Myocyte (in vitro differentiated cells): ENCODE results near the gene ZNF622. TPM values are rescaled to one million over a fixed set of nuclear protein-coding genes. Genes with fewer than 3 reads are reported as not detected.

Experiments
- DNase-seq: peaks from one replicate; pipeline ENCODE4 v3.0.0-alpha.2; 2012; ENCODE audit warnings: low read depth
- polyA plus RNA-seq: library from polyadenylated mRNA; unstranded; fragments of >200 nt; gene quantifications from one replicate; pipeline ENCODE4 v1.2.1, GENCODE V29; 2012; ENCODE audit warnings: missing spikeins
- total RNA-seq: library from RNA; depleted of rRNA; stranded (reverse); fragments of >200 nt; gene quantifications from 2 replicates; pipeline ENCODE4 v1.2.3, GENCODE V29; 2014

Gene ZNF622
- total RNA-seq, result 49.3 and 66.8 TPM in 2 replicates
- polyA plus RNA-seq, result 96.8 TPM

DNA sequence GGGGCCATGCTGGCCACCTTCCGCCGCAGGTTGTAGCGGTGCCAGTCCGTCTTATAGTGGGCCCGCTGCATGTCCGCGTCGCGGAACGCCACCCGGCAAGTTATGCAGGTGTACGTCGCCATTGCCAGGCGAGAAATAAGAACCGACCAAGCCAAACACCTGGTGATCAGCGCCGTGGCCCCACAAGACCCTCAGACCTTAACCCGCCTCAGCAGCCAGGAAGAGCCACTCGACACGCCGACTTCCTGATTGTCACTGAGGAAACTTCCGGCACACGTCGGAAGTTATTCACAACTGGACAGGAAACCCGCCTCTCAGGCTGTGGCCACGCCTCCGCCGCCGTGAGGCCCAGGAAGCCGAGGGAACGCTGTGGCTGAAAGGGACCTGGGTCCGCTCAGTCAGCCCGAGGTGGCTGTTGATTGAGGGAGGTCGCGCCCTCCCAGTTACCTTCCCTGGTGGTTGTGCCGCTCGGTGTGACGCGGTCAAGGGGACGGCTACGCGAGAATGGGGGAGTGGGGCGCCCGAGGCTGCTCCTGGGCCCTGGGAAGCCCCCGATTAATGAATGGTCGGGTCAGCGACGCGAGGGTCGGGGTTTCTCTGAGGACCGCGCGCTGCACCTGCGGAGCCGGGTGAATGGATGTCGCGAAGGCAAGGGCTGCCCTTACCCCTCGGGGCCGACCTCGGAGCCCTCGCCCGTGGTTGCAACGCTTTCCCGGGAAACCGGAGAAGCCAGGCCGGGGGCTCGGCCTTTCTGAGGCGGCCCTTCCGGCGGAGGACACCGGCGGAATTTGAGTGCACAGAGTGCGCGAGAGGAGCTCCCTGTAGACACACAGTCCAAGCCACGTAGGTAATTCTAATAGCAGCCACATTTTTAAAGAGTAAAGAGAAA is at the start of gene ZNF622:
Gene ZNF622, minus strand, starts transcription at position 257 of the 889 bp plus-strand sequence. Its CDS starts 135 bp downstream, at position 122.
- DNase-seq, result peak; percentile 94

DNA sequence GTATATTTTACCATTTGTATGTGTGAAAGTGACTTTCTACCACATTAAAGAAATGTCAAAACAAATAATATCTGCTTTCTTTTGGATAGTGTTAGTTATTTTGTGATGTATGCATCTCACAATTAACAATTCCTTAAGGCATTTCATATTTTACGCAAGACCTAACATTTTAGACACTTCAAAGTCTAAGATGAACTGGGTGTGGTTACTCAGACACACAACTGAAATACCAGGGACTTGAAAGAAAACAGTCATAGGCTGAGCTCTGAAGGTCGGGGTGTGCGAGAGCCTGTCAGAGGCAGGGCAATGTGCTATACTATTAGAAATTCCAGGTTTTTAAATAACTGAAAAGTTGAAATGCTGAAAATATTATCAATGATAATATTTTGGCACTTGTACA is 44.5 kb upstream of the ZNF622 start:
- no peak for DNase-seq

GRCh38 chr5:16508730-16509531 is 43.3 kb upstream of the ZNF622 start:
- peak; percentile 60 for DNase-seq

GRCh38 chr5:16507716-16508115 is 42.1 kb upstream of the ZNF622 start:
- DNase-seq, result no peak

DNA sequence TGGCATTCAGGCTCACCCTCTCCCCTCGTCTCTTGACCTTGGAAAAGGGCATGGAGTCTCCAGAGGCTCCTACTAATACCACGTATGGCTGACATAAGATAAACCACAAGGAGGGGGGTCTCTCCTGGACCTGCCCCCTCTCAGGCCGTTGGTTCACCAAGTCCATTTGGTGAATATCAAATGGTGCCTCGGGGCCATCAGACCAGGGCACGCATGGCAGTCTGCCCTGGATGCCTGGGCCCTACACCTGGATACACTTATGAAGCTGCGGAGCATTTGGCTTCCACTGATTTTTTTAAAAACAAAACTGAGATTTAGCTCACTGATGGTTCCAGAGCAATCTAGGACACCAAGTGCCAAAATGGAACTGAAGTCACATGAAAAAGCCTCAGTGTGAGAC is 40.3 kb upstream of the ZNF622 start:
- DNase-seq, result no peak

GRCh38 chr5:16505140-16505891 is 39.7 kb upstream of the ZNF622 start:
- no peak for DNase-seq

- no peak for DNase-seq
Measured at GRCh38 chr5:16504571-16504970, 39.0 kb upstream of the ZNF622 start.

DNA sequence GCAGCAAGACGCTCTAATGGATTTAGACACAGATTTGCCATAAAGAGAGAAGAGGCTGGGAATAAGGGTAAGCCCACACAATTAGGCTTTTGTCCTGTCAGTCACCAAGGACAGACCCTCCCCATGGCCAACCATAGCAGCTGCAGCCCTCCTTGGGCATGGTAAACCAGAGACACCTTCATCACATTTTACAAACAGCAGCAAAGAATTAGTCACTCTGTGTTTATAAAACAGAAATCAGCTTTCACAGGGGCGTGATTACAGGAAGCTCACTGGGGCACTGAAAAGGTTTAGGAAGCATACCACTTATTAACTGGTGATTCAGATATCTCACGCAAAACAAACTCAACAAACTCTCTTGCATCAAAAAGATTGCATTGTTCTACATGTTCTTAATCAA is 37.3 kb upstream of the ZNF622 start:
- DNase-seq, result no peak

- no peak for DNase-seq
Measured at GRCh38 chr5:16500024-16500423, 34.4 kb upstream of the ZNF622 start.

GRCh38 chr5:16497546-16497945 is 31.9 kb upstream of the ZNF622 start:
- peak; percentile 50 for DNase-seq

DNA sequence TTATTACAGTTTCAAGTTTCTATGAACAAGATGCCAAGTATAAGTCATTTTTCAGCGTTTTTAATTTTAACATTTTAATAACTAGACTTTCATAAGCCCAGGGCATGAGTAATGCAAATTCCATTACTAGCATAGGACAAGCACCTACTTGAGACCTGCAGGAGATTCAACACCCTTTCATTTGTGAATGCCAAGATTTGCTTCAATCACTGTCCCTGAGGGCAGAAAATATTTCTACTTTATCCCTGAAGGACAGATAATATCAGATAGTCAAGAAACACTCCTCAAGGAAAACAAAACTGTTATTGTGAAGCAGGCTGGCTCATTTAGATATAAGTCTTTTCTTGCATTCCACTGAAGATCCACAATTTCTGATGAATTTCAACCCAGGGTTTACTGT is 27.7 kb upstream of the ZNF622 start:
- peak; percentile 32 for DNase-seq

- DNase-seq, result peak; percentile 98
Measured at GRCh38 chr5:16492398-16493140, 27.0 kb upstream of the ZNF622 start.

DNA sequence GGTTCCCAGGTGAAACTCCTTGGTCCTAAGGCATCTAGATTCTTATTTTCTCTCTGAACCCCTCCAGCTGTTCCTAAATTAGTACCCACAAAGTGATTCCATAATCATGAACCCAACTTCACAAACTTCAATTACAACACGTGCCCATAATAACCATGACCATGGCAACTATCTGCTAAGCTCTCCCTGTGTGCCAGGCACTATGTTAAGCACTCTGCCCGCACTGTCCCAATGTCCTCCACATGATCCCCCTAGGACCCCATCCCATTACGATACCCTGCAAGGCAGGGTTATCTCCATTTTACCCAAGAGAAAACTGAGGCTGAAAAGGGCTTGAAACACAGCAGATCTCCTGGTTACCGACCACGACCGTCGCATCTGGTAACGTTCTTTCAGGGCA is 25.3 kb upstream of the ZNF622 start:
- no peak for DNase-seq

GRCh38 chr5:16489322-16489791 is 23.8 kb upstream of the ZNF622 start:
- DNase-seq, result peak; percentile 79

DNA sequence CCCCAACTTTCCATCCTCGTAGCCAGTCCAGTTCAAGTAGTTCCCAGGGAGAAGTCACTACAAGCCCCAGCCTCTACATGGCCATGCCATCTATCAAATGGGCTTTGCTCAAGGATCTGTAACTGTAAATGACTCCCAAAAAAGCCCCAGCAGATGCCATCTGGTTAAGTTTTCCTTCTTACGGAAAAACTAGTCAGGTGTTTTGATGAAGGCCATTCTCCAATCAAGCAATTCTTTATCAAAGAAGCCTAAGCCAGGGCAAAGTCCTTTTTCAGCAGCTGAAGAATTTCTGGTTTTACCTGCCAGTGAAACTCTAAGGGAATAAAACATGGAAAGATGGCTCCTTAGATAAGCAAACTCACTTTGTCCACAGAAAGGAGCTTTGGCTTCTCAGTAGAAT is 21.9 kb upstream of the ZNF622 start:
- no peak for DNase-seq

DNA sequence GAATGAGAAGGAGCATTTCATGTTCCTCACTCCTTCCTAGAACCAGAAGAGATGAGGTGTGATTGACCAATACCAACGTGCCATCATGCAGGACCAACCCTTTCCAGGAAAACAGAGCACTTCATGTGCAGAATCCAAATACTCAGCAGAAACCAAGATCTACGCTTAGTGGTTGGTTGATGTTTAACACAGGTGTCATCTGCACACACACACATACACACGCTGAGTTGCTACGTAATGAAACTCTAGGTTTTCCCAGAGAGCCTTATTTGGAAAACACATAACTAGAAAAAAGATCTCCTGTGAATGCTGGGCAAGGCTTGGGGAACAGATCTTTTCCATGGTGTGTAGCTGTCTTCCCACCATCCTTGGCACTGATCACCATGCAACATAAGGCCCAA is 21.1 kb upstream of the ZNF622 start:
- no peak for DNase-seq

DNA sequence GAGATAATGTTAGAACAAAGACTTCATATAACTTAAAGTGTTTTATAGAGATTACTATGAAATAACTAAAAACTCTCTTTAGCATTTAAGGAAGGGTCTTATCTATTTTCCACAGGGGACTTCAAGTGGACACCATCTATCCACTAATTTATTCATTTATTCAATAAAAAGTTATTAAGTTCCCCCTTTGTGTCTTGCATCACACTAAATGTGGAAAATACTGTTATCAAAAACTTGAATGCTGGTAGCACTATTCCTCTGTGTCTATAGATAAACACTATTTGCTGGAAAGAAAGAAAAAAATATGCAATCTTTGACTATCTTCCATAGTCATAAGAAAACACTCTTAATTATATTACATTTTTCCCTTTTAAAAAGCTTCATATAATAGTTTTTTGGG is 20.1 kb upstream of the ZNF622 start:
- DNase-seq, result no peak

DNA sequence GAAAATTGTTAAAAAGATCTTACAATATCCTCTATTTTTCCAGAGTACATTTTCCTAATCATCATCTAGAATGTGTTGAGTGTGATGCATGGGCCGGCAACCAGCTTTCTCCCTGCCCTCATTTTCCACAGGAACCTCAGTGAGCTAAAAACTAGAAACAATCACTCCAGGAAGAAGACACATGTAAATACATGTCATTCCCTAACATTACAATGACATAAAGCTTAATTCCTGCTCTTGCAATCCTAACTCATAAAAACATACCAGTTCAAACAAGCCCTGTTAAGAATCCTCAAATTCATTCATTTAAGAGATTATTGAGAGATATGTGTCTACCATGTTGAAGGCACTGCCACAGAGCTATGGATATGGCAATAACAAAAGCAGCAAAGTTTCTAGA is 18.5 kb upstream of the ZNF622 start:
- DNase-seq, result no peak

GRCh38 chr5:16483361-16483760 is 17.8 kb upstream of the ZNF622 start:
- no peak for DNase-seq

DNA sequence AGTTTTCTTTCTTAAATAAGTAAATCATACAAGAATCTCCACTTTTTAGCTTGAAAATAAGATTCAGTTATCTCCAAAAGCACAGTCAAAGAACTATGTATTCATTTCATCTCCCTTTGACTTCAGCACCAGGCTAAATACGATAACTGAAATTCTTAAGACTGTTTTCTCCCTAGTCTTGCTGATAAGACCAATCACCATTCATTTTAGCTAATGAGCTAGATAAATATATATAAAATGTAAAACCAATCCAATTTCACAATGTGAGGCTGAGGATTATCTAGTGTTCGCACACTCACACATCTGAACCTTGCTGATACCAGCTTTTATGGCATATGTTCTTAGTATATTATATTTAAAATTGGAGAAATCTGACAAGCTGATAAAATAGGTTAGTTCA is 17.3 kb upstream of the ZNF622 start:
- no peak for DNase-seq
